Measurements from ENCODE around the gene GET4.
"Not testable (repeated sequence)": the region's sequence is repeated elsewhere in the genome, so short reads cannot be mapped to it uniquely, and the experiment has no call there.

Gene GET4

GRCh38 chr7:837001-837400 lies 39.4 kb upstream of the GET4 start:
- H3K27me3 Mint-ChIP-seq, result no peaks in the 10 kb centered on the region
- DNase-seq (ENCODE audit: low spot score in 2 of 2), result no peak

DNA sequence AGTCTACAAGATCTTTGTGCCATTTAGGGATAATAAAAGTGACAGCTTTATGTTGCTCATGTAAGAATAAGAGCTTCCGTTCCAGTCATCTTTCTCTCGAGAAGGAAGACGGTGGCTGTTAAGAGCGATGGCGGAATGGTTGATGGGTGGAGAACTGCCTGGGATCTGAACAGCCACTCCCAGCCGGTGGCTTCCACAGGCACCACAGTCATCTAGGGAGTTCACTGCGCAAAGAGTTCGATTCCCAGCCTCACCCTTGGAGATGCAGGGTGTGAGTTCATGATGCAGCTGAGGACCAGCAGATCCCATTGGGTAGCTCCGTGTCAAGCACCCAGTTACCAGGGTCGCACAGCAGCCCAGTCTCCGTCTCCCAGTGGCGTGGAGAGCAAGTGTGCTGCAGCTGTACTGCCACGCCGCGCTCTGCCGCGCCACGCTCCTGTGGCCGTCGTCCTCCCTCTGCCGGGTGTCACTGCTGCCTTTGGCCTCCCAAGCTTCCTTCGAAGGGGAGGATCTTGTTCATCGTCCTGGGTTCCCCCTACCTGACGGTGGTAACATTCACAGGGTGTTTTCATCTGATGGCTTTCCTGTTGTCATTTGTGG lies 36.3 kb upstream of the GET4 start:
- no peak overlapping the region for H3K27ac Mint-ChIP-seq (ENCODE audit: low read depth)
- H3K4me1 Mint-ChIP-seq, result peaks cover 22% of the 10 kb centered on the region
- no peak overlapping the region for H3K4me3 Mint-ChIP-seq
- no peak for DNase-seq (ENCODE audit: low spot score in 2 of 2)
- H3K27me3 Mint-ChIP-seq, result no peaks in the 10 kb centered on the region
- peaks cover 35% of the 10 kb centered on the region for H3K36me3 Mint-ChIP-seq (ENCODE audit: insufficient read depth)
- no peaks in the 10 kb centered on the region for H3K9me3 Mint-ChIP-seq
- ATAC-seq (replicated peaks; ENCODE audit: extremely low read depth, poor library complexity, severe bottlenecking), result no peak

More at GRCh38 chr7:837001-837400, 39.4 kb upstream of the GET4 start:
- Mint-ChIP-seq H3K36me3 (ENCODE audit: insufficient read depth) (peaks cover 34% of the 10 kb centered on the region), H3K4me1 (peaks cover 28% of the 10 kb centered on the region), H3K27ac (ENCODE audit: low read depth) (no peak overlapping the region), H3K9me3 (no peaks in the 10 kb centered on the region), H3K4me3 (no peak overlapping the region)
- ATAC-seq (replicated peaks; ENCODE audit: extremely low read depth, poor library complexity, severe bottlenecking), result no peak

- Mint-ChIP-seq H3K36me3 (ENCODE audit: insufficient read depth) (peaks cover 32% of the 10 kb centered on the region), H3K27ac (ENCODE audit: low read depth) (no peak overlapping the region), H3K4me3 (no peak overlapping the region), H3K27me3 (no peaks in the 10 kb centered on the region), H3K4me1 (peaks cover 9% of the 10 kb centered on the region), H3K9me3 (no peaks in the 10 kb centered on the region)
- DNase-seq (ENCODE audit: low spot score in 2 of 2), result no peak
- no peak for ATAC-seq (replicated peaks; ENCODE audit: extremely low read depth, poor library complexity, severe bottlenecking)
Measured at GRCh38 chr7:841943-842342, 34.4 kb upstream of the GET4 start.

DNA sequence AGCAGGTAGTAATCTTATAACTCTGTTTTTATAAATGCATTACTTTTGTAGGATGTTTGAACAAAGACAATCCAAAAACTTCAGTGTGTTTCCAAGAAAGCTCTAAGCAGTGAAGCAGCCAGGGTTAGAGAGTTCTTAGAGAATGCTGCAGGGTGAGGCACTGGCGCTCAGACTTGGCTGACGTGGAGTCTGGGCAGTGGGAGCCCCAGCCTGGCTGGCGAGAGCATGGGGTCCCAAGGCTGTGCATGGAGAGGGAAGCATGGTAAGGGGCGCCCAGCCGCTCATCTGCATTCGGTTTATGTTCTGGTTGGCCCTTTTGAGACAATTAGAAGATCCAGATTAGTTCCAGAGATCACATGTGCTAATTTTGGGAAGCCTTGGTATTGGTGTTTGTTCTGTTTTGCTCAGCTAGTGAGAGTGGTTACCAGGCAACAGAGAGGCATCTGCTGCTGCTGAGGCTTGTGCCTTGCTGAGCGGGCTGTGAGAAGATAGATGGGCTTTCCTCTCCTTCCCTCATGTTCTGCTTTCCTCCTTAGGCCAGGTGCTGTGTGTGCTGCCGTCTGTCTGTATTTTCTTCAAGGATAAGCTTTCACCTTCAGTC lies 33.8 kb upstream of the GET4 start:
- H3K4me3 Mint-ChIP-seq, result no peak overlapping the region
- ATAC-seq (replicated peaks; ENCODE audit: extremely low read depth, poor library complexity, severe bottlenecking) (no peak), DNase-seq (ENCODE audit: low spot score in 2 of 2) (no peak)
- H3K27me3 Mint-ChIP-seq, result no peaks in the 10 kb centered on the region
- H3K27ac Mint-ChIP-seq (ENCODE audit: low read depth), result no peak overlapping the region
- H3K36me3 Mint-ChIP-seq (ENCODE audit: insufficient read depth), result peaks cover 32% of the 10 kb centered on the region
- H3K4me1 Mint-ChIP-seq, result peaks cover 8% of the 10 kb centered on the region
- no peaks in the 10 kb centered on the region for H3K9me3 Mint-ChIP-seq

- DNase-seq (ENCODE audit: low spot score in 2 of 2), result no peak
- Mint-ChIP-seq H3K9me3 (no peaks in the 10 kb centered on the region), H3K27ac (ENCODE audit: low read depth) (no peak overlapping the region), H3K36me3 (ENCODE audit: insufficient read depth) (peaks cover 32% of the 10 kb centered on the region), H3K27me3 (no peaks in the 10 kb centered on the region), H3K4me1 (peaks cover 8% of the 10 kb centered on the region), H3K4me3 (no peak overlapping the region)
- no peak for ATAC-seq (replicated peaks; ENCODE audit: extremely low read depth, poor library complexity, severe bottlenecking)
Measured at GRCh38 chr7:843230-843629, 33.1 kb upstream of the GET4 start.

- H3K36me3 Mint-ChIP-seq (ENCODE audit: insufficient read depth), result peaks cover 31% of the 10 kb centered on the region
- H3K4me1 Mint-ChIP-seq, result peaks cover 8% of the 10 kb centered on the region
- H3K27ac Mint-ChIP-seq (ENCODE audit: low read depth), result no peak overlapping the region
- ATAC-seq (replicated peaks; ENCODE audit: extremely low read depth, poor library complexity, severe bottlenecking) (no peak), DNase-seq (ENCODE audit: low spot score in 2 of 2) (no peak)
- no peak overlapping the region for H3K4me3 Mint-ChIP-seq
- H3K27me3 Mint-ChIP-seq, result no peaks in the 10 kb centered on the region
- H3K9me3 Mint-ChIP-seq, result no peaks in the 10 kb centered on the region
Measured at GRCh38 chr7:844043-844442, 32.3 kb upstream of the GET4 start.

GRCh38 chr7:844514-844913 lies 31.8 kb upstream of the GET4 start:
- peaks cover 8% of the 10 kb centered on the region for H3K4me1 Mint-ChIP-seq
- no peaks in the 10 kb centered on the region for H3K27me3 Mint-ChIP-seq
- peaks cover 30% of the 10 kb centered on the region for H3K36me3 Mint-ChIP-seq (ENCODE audit: insufficient read depth)
- H3K4me3 Mint-ChIP-seq, result no peak overlapping the region
- ATAC-seq (replicated peaks; ENCODE audit: extremely low read depth, poor library complexity, severe bottlenecking) (no peak), DNase-seq (ENCODE audit: low spot score in 2 of 2) (no peak)
- no peaks in the 10 kb centered on the region for H3K9me3 Mint-ChIP-seq
- no peak overlapping the region for H3K27ac Mint-ChIP-seq (ENCODE audit: low read depth)

DNA sequence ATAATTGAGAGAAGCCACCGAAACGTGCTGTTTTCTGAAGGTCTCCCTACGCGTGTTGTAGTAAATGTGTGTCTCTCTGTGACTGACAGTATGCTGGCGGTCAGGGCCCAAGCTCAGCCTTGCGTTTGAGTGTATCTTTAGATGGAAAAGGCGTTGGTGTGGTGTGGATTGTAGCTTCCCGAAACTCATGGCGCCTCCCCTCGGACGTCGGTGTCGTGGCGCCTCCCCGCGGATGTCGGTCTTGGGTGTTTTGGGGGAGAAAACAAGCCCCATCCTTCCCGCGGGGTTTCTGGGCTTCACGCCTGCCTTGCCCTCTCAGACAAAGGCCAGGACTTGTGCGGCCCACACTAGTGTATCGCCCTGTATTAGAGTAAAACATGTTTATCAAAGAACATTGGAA lies 31.3 kb upstream of the GET4 start:
- Mint-ChIP-seq H3K9me3 (no peaks in the 10 kb centered on the region), H3K4me1 (peaks cover 8% of the 10 kb centered on the region), H3K36me3 (ENCODE audit: insufficient read depth) (peaks cover 28% of the 10 kb centered on the region), H3K27me3 (no peaks in the 10 kb centered on the region), H3K27ac (ENCODE audit: low read depth) (no peak overlapping the region), H3K4me3 (no peak overlapping the region)
- ATAC-seq (replicated peaks; ENCODE audit: extremely low read depth, poor library complexity, severe bottlenecking) (no peak), DNase-seq (ENCODE audit: low spot score in 2 of 2) (no peak)

DNA sequence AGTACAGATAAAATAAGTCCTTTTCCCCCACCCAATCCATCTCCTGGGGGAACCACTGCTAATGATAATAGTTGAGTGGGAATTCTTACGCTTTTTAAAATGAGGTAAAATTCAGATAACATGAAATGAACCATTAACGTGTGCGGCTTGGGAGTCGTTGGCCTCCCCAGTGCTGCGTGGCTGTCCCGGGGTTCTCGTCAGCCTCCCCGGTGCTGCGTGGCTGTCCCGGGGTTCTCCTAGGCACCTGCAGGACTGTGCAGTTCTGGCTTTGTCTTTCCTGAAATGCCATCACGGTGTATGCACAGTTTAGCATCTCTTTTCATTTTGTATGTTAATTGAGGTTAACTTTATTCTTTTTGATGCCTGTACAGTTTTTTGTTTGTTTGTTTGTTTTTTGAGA lies 30.6 kb upstream of the GET4 start:
- Mint-ChIP-seq H3K27ac (ENCODE audit: low read depth) (no peak overlapping the region), H3K4me3 (no peak overlapping the region), H3K36me3 (ENCODE audit: insufficient read depth) (peaks cover 22% of the 10 kb centered on the region), H3K27me3 (no peaks in the 10 kb centered on the region), H3K4me1 (peaks cover 8% of the 10 kb centered on the region), H3K9me3 (no peaks in the 10 kb centered on the region)
- ATAC-seq (replicated peaks; ENCODE audit: extremely low read depth, poor library complexity, severe bottlenecking), result no peak
- no peak for DNase-seq (ENCODE audit: low spot score in 2 of 2)

DNA sequence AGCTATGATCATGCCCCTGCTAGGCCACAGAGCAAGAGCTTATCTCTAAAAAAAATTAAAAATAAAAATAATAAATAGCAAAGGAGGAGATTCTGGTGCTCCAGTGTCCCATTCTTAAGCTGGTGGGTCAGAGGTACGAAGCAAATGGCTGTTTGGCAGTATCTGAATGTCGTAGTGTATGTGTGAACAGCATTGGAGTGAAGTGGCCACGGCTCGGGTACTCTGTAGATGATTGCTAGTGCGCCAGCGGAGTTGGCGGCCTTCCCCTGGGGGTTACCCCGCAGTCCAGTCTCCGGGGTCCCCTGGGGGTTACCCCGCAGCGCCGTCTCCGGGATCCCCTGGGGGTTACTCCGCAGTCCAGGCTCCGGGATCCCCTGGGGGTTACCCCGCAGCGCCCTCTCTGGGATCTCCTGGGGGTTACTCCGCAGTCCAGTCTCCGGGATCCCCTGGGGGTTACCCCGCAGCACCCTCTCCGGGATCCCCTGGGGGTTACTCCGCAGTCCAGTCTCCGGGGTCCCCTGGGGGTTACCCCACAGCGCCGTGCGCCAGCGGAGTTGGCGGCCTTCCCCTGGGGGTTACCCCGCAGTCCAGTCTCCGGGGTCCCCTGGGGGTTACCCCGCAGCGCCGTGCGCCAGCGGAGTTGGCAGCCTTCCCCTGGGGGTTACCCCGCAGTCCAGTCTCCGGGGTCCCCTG lies 29.2 kb upstream of the GET4 start:
- not testable (repeated sequence) for DNase-seq (ENCODE audit: low spot score in 2 of 2); H3K4me3 Mint-ChIP-seq; H3K27ac Mint-ChIP-seq (ENCODE audit: low read depth); ATAC-seq (replicated peaks; ENCODE audit: extremely low read depth, poor library complexity, severe bottlenecking); H3K27me3 Mint-ChIP-seq; H3K9me3 Mint-ChIP-seq; H3K4me1 Mint-ChIP-seq
- peaks cover 15% of the 10 kb centered on the region for H3K36me3 Mint-ChIP-seq (ENCODE audit: insufficient read depth)

GRCh38 chr7:847728-848127 lies 28.6 kb upstream of the GET4 start:
- not testable (repeated sequence) for DNase-seq (ENCODE audit: low spot score in 2 of 2); H3K27me3 Mint-ChIP-seq; H3K4me3 Mint-ChIP-seq; H3K27ac Mint-ChIP-seq (ENCODE audit: low read depth); H3K4me1 Mint-ChIP-seq; ATAC-seq (replicated peaks; ENCODE audit: extremely low read depth, poor library complexity, severe bottlenecking); H3K9me3 Mint-ChIP-seq
- peaks cover 15% of the 10 kb centered on the region for H3K36me3 Mint-ChIP-seq (ENCODE audit: insufficient read depth)

- no peak overlapping the region for H3K4me3 Mint-ChIP-seq
- peaks cover 12% of the 10 kb centered on the region for H3K36me3 Mint-ChIP-seq (ENCODE audit: insufficient read depth)
- H3K27me3 Mint-ChIP-seq, result no peaks in the 10 kb centered on the region
- H3K4me1 Mint-ChIP-seq, result no peaks in the 10 kb centered on the region
- ATAC-seq (replicated peaks; ENCODE audit: extremely low read depth, poor library complexity, severe bottlenecking), result no peak
- DNase-seq (ENCODE audit: low spot score in 2 of 2), result no peak
- H3K27ac Mint-ChIP-seq (ENCODE audit: low read depth), result no peak overlapping the region
- H3K9me3 Mint-ChIP-seq, result no peaks in the 10 kb centered on the region
Measured at GRCh38 chr7:849145-849544, 27.2 kb upstream of the GET4 start.

DNA sequence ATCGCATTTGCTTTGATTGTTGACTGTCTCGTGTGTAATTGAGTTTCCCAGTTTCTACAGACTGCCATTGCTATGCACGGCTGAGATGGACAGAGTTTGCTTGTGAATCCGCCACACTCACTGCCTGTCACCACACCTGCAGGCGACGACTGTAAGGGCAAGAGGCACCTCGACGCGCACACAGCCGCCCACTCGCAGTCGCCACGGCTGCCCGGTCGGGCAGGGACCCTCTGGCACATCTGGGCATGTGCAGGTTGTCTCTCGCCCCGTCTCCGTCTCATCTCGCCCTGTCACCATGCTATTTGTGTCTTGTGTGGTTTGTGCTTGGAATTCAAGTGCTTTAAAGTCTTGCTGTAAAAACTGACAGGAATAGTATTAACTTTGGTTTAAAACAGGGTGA lies 26.6 kb upstream of the GET4 start:
- DNase-seq (ENCODE audit: low spot score in 2 of 2) (no peak), ATAC-seq (replicated peaks; ENCODE audit: extremely low read depth, poor library complexity, severe bottlenecking) (no peak)
- Mint-ChIP-seq H3K4me3 (no peak overlapping the region), H3K27me3 (no peaks in the 10 kb centered on the region), H3K9me3 (no peaks in the 10 kb centered on the region), H3K27ac (ENCODE audit: low read depth) (no peak overlapping the region), H3K36me3 (ENCODE audit: insufficient read depth) (peaks cover 12% of the 10 kb centered on the region), H3K4me1 (no peaks in the 10 kb centered on the region)

Data from central memory CD8-positive, alpha-beta T cell (primary cell).